Brain pericyte (primary cell): Measurements from ENCODE around the gene PHF5A.
"Not testable (repeated sequence)": the region's sequence is repeated elsewhere in the genome, so short reads cannot be mapped to it uniquely, and the experiment has no call there.

ENCODE experiments used
- DNase-seq: peaks from one replicate; pipeline ENCODE4 v3.0.0-alpha.2; 2012; ENCODE audit warnings: low read depth, low spot score

PHF5A gene

DNA sequence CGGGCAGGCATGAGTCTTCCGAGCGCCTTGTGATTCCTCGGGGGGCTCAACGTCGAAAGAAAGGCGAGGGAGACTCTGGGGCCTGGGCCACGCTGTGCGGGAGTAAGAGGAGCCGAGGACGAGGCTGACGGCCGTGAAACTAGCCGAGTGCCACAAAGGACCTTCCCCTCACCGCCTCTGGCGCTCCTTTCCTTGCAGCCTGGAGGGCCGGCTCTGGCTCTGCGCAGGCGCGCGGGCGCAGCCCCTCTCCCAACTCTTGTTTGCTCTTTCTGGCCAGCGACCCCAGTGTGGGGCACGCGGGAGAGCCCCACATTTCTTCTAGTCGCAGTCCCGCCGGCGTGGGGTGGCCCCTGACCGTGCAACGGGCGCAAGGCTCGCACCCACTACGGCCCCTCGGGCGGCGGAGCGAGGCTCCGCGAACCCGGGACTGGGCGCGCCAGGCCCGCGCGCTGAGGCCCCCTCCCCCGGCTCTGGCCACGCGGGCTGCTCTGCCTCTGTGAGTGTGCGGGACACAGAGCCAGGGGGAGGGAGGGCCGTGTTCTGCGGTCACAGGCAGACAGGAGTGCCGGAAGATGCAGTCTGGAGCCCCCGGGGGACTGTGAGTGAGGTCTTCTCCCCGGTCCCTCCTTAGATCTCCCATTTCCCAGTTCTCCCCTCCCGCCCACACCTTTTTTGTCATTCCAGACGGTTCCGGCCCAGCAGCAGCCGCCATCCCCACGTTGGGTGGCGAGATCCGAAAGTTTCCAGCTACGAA is 20.9 kb downstream of the PHF5A start:
- DNase-seq: no peak

GRCh38 chr22:41446639-41447434 is 21.7 kb downstream of the PHF5A start, which contains the start of gene TOB2:
TOB2 (minus strand) TSS chr22:41446801; CDS start chr22:41437345, 9,456 bp downstream.
- peak; percentile 73 for DNase-seq

DNA sequence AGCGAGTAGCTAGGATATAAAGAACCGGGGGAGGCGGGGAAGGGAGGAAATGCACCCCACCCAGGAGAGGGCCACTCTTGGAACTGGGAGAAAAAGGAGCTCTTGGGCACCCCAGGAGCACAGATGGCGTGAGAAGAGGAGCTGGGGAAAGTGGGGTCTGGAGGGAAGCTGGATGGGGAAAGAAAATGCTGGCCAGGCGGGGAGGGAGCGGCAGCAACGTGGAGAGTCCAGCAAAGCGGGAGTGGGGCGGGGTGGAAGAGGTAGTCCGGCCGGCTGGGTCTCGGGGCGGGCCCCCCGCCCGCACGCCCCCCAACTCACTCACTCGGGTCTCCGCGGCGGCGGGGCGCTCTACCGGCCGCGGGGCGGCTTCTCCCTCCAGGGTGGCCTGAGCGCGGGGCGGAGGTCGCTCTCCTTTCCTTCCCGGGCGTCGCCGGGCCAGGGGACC is 22.4 kb downstream of the PHF5A start:
- DNase-seq: no peak

DNA sequence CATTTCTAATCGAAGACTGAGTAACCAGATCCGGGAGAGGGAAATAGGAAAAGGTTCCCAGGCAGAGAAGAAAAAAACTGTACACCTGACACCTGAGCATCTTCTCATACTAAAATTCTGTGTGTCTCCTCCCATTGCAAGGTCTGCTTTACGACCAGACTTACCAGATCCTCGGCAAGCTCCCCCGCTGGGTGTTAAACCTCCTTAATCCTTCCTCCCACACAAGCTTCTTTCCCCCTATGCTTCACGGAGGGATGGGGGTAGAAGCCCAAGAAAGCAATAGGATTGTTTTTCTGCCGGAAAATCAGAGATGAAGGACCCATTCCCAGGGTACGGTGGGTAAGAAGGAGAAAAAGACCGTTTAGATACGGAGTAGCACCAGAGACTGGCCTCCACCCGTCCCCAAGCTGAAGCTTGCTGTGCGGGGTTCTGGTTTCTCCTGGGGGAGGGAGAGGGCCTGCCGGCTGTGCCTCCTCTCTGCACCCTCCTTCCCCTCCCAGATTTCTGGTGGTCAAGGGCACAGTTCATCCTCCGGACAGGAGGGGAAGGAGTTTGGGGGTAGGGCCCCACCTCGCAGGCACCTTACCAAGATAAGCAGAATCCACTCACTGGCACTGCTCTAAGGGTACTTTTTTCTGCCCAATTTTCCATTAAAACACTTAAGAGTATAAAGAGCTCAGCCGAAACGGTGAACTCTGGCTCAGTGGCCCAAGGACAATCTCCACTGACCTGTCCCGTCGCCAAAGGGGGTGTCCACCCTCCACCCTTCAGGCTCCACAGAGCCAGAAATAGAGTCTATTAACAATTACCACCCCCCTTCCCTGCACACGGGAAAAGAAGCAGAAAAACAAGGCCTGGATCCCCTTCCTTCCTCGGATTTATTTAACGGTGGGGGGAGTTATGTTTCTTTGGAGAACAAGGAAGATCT is 23.1 kb downstream of the PHF5A start:
- no peak for DNase-seq

DNA sequence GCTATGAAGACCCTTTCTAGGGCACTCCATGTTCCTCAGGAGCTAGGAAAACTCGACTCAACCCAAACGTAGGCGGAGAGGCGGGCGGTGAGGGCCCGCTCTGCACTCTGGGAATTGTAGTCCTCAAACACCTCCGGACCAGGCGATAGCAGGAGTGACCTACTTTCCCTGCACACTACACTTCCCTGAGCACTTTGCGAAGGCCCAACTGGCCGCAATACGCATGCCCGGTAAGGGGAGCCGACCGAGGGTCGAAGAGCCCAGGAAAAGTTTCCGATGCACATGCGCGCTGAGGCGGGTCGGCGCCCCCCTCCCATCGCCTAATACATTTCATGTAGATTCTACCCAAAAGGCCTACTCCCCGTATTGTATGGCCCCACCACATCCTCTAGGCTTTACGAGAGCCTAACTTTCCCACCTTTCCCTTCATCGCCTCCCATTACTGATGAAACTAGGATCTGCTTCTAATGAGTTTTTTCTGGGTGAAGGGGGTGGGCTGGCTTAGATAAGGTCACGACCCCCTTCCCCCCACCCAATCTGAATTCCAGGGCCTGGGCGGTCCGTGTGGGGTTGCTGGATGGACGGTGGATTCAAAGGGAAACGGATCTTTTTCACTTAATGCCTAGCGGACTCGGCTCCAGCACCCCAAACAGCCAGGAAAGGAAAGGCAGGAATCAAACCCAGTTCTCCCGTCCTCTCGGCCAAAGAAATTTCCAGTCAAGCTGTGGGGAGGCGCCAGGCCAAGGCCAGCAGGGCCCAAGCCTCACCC is 23.9 kb downstream of the PHF5A start:
- DNase-seq: peak; percentile 91

- no peak for DNase-seq
These were observed 26.2 kb downstream of the PHF5A start for GRCh38 chr22:41442240-41442792.

GRCh38 chr22:41440511-41440910 is 28.0 kb downstream of the PHF5A start:
- DNase-seq: not testable (repeated sequence)

DNA sequence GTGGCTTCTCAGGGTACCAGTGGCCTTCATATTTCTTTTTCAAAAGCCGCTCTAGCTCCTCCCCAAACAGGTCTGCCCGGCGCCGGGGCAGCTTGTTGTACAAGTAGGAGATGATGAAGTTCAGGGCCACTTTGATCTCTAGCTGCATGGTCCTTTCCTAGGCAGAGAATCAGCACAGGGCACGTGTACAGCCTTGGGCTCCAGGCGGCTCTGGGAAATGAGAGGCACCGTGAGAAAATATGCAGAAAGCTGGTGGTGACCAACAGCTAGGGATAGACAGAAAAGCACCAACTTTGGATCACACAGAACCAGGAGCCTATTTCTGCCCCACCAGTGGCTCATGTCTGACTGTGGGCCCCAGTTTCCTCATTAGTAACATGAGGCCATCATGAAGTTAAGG is 31.3 kb downstream of the PHF5A start:
- no peak for DNase-seq

- no peak for DNase-seq
These were observed 32.0 kb downstream of the PHF5A start for GRCh38 chr22:41436322-41437113.

GRCh38 chr22:41435560-41435959 is 32.9 kb downstream of the PHF5A start:
- DNase-seq: no peak

GRCh38 chr22:41434361-41435003 is 34.0 kb downstream of the PHF5A start:
- DNase-seq: not testable (repeated sequence)

DNA sequence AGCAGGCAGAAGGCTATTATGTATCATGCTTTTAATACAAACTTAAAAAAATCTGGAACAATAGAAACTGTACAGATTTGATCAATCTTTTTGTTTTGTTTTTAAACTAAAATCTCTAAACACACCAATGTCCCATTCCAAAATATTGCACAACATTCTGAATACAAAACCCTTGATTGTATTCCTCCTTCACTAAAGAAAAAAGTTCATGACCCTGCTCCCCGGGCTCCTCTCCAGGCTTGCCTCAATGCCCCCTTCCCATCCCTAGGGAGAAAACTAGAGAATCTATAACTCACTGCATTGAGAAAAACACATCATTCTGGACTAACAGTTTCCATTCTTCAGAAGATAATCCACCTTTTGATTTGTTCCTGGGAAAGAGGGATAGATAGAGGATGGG is 35.0 kb downstream of the PHF5A start:
- DNase-seq: not testable (repeated sequence)

- DNase-seq: no peak
These were observed 36.8 kb downstream of the PHF5A start for GRCh38 chr22:41431656-41432055.

DNA sequence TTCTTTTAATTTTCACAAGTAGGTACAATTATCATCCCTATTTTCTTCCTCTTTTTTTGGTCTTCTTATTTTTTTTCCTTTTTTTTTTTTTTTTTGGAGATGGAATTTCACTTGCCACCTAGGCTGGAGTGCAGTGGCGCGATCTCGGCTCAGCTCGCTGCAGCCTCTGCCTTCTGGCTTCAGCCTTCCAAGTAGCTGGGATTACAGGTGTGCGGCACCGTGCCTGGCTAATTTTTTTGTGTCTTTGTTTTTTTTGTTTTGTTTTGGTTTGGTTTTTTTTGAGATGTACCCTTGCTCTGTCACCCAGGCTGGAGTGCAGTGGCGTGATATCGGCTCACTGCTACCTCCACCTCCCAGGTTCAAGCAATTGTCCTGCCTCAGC is 38.5 kb downstream of the PHF5A start:
- no peak for DNase-seq

DNA sequence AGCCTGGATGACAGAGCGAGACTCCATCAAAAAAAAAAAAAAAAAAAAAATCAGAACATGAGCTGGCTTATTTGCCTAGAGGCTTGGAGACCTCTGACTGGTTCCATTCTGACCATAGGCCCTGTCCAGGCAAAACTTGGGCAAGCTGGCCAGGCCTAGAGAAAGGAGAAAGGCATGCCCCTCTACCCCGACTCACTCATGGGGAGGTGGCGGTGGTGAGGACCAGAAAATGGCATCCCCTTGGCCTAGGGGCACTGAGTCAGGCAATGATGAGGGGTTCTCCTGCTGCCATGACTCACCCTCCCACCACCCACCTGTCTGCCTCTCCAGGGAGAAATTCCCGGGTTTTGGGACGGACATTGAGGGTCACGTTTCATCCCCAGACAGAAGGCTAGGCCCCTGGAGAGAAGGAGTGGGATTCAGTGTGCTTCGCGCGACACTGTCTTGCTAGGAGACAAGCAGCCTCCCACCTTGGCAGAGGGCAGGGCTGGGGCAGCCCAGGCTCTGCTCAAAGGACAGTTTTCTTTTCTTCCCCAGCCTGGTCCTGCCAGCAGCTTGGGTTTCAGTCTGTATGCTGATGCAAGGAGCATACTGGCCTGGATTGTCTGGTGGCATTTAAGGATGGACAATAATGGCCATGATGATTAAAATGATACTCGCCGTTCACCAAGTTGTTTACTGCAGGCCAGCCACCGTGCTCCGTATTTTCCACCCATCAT is 39.1 kb downstream of the PHF5A start:
- no peak for DNase-seq

- DNase-seq: no peak
These were observed 42.7 kb downstream of the PHF5A start for GRCh38 chr22:41425660-41426365.

GRCh38 chr22:41418717-41419116 is 49.8 kb downstream of the PHF5A start:
- no peak for DNase-seq
